ENCODE measurements around the gene PTPRD.
A peak's percentile ranks its signal among the peaks of the same experiment; 100 is the strongest.

The PTPRD gene

GRCh38 chr9:10612641-10613398, at the start of gene PTPRD:
TSS of gene PTPRD (minus strand) at chr9:10613002.
- peak; percentile 55 for DNase-seq (ENCODE audit: low spot score)

DNA sequence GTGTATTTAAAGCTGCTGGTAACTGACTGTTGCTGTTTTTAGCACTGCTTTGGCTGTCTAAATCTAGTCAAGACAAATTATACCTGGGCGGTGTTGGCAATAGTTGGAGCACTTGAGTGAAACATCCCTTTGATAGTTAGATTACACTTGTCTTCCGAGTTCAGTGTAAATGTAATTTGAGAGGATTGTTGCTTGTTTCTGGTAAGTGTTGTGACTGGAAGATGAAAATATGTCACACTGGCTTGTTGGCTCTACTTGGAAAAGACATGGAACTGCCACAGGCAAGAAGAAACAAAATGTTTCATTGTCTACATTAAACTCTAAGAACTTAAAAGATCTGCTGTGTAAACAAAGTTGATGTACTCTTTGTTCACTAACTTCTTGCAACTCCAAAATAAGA, 49.2 kb upstream of the PTPRD start:
- no peak for DNase-seq (ENCODE audit: low spot score)

DNA sequence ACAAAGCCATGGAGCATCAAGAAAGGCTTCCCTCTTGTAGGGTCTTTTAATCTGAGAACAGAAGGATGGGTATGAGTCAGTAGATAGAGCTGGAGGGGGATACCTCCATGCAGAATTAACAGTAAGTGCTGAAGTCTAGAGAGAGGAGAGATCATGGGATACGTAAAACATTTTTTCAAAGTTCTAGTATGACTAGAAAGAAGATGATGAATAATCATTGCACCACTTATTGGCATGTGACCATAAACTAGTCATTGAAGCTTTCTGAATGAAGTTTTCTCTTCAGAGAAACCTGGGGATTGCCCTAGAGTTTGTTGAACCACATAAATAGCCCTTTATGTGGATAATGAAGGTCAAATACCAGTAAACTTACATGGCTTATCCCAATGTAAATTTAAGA, 48.6 kb upstream of the PTPRD start:
- no peak for DNase-seq (ENCODE audit: low spot score)

DNA sequence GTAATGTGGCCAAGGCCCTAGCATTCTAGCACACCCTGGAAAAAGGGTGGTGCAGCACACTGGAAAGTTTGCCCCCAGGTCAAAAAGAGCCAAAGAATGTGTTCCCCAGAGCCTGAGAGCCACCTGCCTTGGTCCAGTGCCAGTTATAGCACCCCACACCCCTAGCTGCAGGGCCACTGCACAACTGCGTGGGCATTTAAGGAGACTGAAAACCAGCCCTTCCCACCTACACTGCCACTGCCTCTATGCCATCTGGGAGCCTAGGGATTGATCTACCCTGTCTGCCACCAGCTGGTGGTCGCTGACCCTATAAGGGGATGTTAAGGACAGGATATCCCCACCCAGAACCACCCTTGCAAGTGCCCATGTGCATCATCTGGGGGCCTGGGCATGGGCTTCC, 38.2 kb upstream of the PTPRD start:
- DNase-seq (ENCODE audit: low spot score), result no peak

DNA sequence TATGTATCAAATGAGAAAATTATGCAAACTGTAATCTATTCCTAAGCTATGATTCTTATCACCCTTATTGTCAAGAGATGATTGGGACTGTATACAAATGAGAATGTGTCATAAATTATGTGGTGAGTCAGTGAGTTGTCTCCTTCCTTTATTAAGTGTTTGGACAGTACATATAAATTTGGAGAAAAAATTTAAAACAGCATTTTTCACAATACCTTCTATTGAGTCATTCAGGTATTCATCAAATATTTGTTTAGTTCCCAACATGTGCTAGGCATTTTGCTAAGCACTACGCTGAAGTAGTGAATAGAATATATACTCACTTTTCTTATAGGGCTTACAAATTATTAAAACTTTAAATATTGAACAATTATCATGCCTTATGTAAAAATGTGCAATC, 36.3 kb upstream of the PTPRD start:
- DNase-seq (ENCODE audit: low spot score), result no peak

DNA sequence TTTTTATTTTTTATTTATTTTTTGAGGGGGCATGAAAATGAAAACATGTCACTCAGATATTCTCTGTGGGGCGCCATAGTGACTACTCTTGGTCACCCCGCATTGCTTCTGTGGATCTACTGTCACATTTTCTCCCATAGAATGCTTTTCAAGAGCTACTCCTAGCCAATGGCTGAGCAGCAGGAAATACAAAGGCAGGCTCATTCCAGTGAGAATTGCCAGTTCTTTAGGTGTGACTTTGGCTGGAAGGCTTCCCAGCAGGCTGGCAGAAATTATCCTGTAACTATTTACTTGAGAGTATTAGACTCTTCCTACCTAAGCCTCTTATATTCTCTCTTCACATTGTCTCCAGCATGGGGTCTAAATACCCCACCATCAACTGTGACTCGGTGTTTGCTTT, 21.0 kb upstream of the PTPRD start:
- DNase-seq (ENCODE audit: low spot score), result no peak

- no peak for DNase-seq (ENCODE audit: low spot score)
These were observed 1.5 kb upstream of the PTPRD start for GRCh38 chr9:10614196-10614800.

- DNase-seq (ENCODE audit: low spot score), result peak; percentile 5
These were observed 617 bp upstream of the PTPRD start for GRCh38 chr9:10613419-10613818.

- DNase-seq (ENCODE audit: low spot score), result no peak
These were observed 7.4 kb downstream of the PTPRD start for GRCh38 chr9:10605388-10605787.

DNA sequence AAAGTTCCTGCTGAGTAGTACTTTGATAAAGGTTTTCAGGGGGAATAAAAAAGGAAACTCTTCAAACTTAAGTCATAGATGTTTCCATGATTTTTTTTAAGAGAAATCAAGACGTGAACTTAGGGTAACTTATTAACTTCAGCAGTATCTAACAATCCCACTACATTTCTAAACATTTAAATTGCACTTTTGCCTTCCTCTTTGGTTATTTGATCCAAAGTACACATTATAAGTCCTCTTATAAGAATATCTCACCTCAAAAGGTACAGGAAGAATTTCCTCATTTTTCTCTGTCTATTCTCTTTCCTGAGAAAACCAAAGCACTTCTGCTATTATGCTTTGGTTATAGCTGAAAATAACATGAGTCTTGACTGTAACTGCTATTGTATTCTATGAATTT, 7.9 kb downstream of the PTPRD start:
- DNase-seq (ENCODE audit: low spot score), result no peak

DNA sequence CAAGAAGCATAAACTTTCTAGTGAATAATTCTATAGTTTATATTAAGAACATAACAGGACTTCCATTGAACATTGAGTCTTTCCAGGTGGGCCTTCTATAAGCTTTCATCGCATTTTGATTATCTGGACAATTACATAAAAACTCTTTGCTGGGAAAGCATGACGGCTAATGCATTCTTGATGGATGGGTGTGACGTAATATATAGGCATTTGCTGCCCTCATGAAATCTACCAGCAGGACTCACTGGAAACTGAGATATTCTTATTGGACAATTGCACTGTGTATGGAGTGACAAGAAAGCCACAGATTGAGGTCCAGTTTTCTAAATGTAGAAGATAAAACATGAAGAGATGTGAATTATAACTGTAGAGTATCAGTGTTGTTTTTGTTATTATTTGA, 15.0 kb downstream of the PTPRD start:
- DNase-seq (ENCODE audit: low spot score), result no peak

GRCh38 chr9:10594482-10594881, 18.3 kb downstream of the PTPRD start:
- no peak for DNase-seq (ENCODE audit: low spot score)

DNA sequence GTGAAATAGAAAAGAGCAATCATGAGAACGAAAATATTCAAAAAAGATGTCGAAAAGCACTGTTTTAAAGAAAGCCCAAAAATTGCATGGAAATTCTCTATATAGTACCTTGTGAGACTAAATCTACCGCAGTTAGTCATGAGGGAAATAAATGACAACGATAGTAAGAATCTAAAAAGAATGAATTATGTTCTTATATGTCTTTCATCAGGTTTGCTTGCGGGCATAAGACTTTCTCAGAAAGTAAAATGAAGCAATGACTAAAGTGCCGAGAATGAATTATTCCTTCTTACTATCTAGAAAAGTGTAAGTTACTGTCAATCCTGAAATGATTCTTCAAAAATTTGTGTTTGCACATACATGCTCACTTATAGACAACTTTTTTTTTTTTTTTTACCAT, 26.4 kb downstream of the PTPRD start:
- DNase-seq (ENCODE audit: low spot score), result no peak

- no peak for DNase-seq (ENCODE audit: low spot score)
These were observed 41.1 kb downstream of the PTPRD start for GRCh38 chr9:10571699-10572098.

GRCh38 chr9:10566848-10567247, 46.0 kb downstream of the PTPRD start:
- no peak for DNase-seq (ENCODE audit: low spot score)

GRCh38 chr9:10562581-10563343, 50.0 kb downstream of the PTPRD start:
- no peak for DNase-seq (ENCODE audit: low spot score)

DNA sequence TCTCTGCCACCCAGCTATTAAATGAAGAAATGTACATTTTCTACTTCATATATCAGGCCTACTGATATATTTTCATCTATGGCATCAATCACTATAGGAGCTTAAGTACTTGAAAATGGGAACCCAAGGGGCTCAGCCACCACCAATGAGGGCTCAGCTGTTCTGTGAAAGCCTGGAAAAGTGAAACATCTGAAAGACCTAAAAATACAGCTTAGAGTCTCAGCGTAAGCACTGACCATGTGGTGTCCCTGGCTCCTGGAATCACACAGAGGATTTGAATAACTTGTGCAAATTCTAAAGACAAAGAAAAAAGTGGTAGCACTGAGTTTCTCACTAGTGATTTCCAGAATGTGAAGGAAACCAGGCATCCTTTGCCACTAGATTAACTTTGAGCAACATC, 64.5 kb downstream of the PTPRD start:
- DNase-seq (ENCODE audit: low spot score), result no peak

GRCh38 chr9:10538073-10538472, 74.7 kb downstream of the PTPRD start:
- no peak for DNase-seq (ENCODE audit: low spot score)

DNA sequence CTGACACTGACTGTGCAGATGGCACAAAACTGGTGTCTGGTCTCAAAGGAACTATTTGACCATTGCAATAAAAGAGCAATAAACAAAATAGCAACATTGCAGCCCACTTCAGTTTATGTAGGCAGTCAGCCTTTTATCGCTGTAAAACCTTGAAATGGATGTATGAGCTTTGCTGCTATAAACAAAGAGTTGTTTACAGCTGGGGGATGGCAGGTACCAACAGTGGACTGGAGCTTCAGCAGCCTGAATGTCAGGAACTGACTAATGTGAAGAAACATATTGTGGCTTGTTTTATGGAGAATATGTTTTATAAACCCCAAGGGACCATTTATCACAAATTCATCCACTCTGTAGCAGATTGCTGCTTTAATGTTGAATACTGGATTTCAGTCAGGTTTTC, 78.0 kb downstream of the PTPRD start:
- DNase-seq (ENCODE audit: low spot score), result no peak

- no peak for DNase-seq (ENCODE audit: low spot score)
These were observed 86.8 kb downstream of the PTPRD start for GRCh38 chr9:10525972-10526371.

GRCh38 chr9:10523164-10523563, 89.6 kb downstream of the PTPRD start:
- DNase-seq (ENCODE audit: low spot score), result no peak

GRCh38 chr9:10512144-10512543, 100.7 kb downstream of the PTPRD start:
- DNase-seq (ENCODE audit: low spot score), result no peak

- no peak for DNase-seq (ENCODE audit: low spot score)
These were observed 123.9 kb downstream of the PTPRD start for GRCh38 chr9:10488937-10489336.

Measured in GM03348 (cell line).